Subcutaneous adipose tissue (tissue), 4 donors: ENCODE results near the gene TMEFF2. TPM values are rescaled to one million over a fixed set of nuclear protein-coding genes. Genes with fewer than 3 reads are reported as not detected.

Source experiments
- CTCF ChIP-seq: fragments of 450-650 bp; IDR thresholded peaks from one replicate; pipeline ENCODE4 v1.5.1; 2016; ENCODE audit warnings: low read depth, mild to moderate bottlenecking, control low read depth, antibody characterized with exemption, moderate library complexity
- total RNA-seq, 4 donors: library from RNA; depleted of rRNA; stranded (reverse); fragments of >200 nt; gene quantifications; one replicate each; pipeline ENCODE4 v1.1.0, GENCODE V29; 2016

Gene TMEFF2
- total RNA-seq, 4 donors from 2014 or later = 0.22 TPM; not detected in 3

GRCh38 chr2:192044496-192044895 lies 150.2 kb downstream of the TMEFF2 start:
- TF ChIP-seq CTCF = no peak

GRCh38 chr2:192043216-192043870 lies 151.4 kb downstream of the TMEFF2 start:
- TF ChIP-seq CTCF = no peak

- TF ChIP-seq CTCF = no peak
Measured at GRCh38 chr2:192042126-192042525, 152.6 kb downstream of the TMEFF2 start.

- TF ChIP-seq CTCF = no peak
Measured at GRCh38 chr2:192038110-192038509, 156.6 kb downstream of the TMEFF2 start.

GRCh38 chr2:192035731-192036442 lies 158.8 kb downstream of the TMEFF2 start:
- no peak for TF ChIP-seq CTCF

- no peak for TF ChIP-seq CTCF
Measured at GRCh38 chr2:192030856-192031255, 163.9 kb downstream of the TMEFF2 start.

GRCh38 chr2:192030289-192030688 lies 164.4 kb downstream of the TMEFF2 start:
- no peak for TF ChIP-seq CTCF
